DMS53 treated with DMSO at 0.1 percent for 48 hours (cell line): ENCODE data around the gene UBE2Q2.
"Not testable (repeated sequence)": the region's sequence is repeated elsewhere in the genome, so short reads cannot be mapped to it uniquely, and the experiment has no call there.

Experiments used
- DNase-seq: peaks from one replicate; lab custom pipeline; 2025; ENCODE audit not compliant: unreplicated experiment; lab: John Stamatoyannopoulos, UW

The UBE2Q2 gene

DNA sequence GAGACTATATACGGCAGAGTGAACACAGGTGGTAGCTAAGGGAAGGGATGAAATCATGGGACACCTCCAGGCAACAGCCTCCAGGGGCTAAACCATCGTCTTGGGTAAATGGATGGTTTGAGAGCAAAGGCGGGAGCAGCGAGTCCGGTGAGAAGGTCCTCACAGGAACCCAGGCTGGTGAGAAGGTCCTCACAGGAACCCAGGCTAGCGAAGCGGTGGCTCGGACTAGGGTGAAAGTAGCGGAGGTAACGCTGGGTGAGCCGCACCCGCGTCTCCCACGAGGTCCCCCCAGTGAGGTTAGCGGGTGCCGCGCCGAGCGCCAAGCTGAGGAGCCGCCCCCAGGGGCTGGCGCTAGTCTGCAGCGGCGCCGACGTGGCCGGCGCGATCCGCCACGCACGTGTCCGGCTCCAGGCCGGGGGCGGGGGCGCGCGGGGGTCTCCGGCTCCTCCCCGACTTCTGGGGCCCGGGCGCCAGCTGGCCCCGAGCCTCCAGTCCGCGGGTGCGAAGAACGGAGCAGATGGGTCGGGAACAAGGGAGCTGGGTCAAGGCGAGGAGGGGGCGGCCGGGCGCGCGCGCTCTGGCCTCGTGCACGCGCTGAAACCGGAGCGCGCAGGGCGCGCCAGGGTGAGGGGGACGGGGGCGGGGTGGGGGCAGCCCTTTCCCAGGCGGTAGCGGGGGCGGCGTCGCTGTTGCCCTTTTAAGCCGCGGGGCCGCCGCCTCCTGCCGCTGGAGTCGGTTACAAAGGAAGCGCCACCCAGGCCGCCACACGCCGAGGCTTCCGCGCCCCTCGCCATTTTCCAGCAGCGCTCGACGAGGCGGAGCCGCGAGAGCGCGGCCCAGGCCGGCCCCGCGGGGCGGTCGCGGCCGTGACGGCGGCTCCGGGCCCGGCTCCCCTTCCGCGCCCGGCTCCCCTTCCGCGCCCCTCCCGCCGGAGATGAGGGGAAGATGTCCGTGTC, at the start of gene UBE2Q2:
TSS of gene UBE2Q2 (plus strand) at position 726 of the 956 bp plus-strand sequence. CDS start at position 946, 220 bp downstream.
- DNase-seq, result peak; percentile 15

GRCh38 chr15:75796321-75796720, 46.9 kb upstream of the UBE2Q2 start:
- DNase-seq, result no peak

DNA sequence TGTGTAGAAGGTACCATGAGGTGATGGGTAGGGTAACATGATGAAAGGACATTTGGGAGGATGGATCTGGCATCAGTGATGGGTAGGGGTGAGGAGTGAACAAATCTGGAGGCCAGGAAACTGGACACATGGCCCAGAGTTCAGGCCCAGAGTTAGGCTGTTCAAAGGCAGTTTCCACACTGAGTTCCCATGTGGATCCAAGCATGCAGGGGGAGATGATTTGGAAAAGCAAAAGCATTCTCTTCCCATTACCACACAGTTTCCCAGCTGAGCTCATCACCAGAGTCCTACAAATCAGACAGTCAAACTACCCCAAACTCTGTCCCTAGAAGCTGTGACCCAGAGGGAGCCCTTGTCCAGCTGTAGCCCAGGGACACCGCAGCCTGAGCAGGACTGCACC, 46.1 kb upstream of the UBE2Q2 start:
- DNase-seq, result not testable (repeated sequence)

DNA sequence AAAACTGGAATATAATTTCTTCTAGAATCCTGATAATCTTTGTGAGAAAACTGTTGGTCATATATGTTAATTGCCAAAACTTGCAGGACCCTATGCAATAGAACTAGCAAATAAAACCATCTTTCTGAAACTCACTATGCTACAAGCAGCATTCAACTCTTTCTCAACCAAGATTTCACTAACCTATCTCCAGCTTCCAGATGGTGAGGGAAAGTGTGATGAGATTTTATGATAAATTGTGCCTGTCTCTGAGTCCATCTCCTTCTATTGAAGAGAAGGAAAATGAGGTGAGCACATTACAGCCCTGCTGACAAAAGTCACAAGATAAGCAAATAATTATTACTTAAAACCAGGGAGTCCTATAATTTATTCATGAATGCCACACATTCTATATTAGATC, 44.1 kb upstream of the UBE2Q2 start:
- no peak for DNase-seq

DNA sequence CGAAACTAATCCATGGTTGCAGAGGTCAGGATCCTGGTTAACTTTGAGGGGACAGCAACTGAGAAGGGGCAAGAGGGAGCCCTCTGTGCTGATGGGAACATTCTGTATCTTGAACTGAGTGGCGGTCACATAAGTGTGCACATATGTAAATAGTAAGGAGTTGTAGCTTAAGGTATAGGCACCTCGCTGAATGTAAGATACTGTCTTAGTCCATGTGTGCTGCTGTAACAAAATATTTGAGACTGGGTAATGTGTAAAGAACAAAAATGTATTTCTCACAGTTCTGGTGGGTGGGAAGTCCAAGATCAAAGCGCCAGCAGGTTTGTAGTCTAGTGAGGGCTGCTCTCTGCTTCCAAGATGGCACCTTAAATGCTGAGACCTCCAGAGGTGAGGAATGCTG, 42.8 kb upstream of the UBE2Q2 start:
- DNase-seq, result not testable (repeated sequence)

GRCh38 chr15:75801859-75802593, 41.2 kb upstream of the UBE2Q2 start:
- peak; percentile 38 for DNase-seq

- not testable (repeated sequence) for DNase-seq
Observed at GRCh38 chr15:75807486-75807885, 35.8 kb upstream of the UBE2Q2 start.

GRCh38 chr15:75808009-75808408, 35.2 kb upstream of the UBE2Q2 start:
- DNase-seq, result not testable (repeated sequence)

DNA sequence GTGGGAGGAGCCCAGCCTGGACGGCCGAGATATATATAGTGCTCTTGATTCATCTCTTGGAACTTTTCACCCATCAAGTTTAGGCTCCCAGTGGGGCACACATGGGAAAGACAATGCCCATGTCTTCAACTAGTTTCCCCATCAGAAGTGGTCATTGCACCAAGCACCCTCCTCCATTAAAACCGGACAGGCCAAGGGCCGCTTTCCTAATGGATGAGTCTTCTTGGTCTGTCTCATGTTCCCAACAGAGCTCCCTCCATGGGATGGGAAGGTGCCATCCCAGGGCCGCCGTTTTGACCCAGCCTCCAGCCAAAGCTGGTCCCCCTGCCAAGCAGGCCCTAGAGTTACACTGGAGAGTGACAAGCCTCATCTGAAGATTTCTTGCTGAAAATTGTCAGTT, 34.7 kb upstream of the UBE2Q2 start:
- DNase-seq, result no peak

DNA sequence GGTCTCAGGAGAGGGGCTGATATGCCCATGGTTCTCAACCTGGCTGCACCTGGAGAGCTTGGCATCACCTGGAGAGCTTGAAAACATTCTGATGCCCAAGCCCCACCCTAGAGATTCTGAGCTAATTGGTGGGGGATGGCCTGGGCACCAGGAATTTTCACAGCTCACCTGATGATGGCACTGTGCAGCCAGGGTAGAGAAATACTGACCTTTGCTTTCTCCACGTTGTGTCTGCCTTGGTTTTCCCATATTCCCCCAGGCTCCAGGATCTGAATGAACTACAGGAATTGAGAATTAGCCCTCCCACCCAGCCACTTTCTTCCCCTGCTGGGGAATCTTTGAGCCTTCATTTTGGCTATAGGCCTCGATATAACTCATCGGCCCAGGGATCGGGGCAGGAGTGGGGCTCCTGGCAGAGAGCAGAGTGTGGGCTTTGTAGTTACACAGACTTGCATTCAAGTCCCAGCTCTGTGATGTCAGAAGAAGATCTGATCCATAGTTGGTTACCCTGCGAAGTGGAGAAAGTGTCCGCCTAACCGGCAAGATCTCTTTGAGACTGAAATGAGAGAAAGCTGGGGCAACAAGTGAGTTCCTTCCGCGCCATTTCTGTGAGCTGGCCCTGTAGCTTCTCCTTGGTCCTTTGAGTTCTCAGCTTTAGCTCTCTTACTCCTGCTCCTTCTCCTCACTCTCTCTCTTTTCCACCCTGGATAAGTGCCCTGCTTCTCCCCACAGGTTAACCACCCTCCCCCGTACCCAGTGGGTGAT, 33.1 kb upstream of the UBE2Q2 start:
- DNase-seq, result peak; percentile 12

GRCh38 chr15:75810874-75811498, 32.3 kb upstream of the UBE2Q2 start:
- no peak for DNase-seq

DNA sequence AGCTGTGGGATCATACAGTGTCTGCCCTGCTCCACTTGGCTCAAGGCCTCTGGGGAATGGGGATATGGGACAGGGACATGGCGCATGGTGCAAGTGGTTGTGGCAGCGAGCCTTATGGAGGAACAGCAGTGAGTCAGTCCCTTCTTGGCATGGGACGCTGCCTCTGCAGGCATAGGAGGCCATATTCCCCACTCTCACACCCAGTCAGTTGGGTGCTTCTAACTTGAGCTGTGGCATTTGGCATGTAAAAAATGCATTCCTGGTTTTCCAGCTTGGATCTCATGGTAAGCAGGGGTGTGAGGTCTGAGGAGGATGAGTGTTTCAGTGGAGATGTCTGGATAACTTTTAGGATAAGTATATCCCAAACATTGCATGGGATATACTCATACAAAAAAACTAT, 31.6 kb upstream of the UBE2Q2 start:
- no peak for DNase-seq

- no peak for DNase-seq
Observed at GRCh38 chr15:75814794-75815193, 28.5 kb upstream of the UBE2Q2 start.

DNA sequence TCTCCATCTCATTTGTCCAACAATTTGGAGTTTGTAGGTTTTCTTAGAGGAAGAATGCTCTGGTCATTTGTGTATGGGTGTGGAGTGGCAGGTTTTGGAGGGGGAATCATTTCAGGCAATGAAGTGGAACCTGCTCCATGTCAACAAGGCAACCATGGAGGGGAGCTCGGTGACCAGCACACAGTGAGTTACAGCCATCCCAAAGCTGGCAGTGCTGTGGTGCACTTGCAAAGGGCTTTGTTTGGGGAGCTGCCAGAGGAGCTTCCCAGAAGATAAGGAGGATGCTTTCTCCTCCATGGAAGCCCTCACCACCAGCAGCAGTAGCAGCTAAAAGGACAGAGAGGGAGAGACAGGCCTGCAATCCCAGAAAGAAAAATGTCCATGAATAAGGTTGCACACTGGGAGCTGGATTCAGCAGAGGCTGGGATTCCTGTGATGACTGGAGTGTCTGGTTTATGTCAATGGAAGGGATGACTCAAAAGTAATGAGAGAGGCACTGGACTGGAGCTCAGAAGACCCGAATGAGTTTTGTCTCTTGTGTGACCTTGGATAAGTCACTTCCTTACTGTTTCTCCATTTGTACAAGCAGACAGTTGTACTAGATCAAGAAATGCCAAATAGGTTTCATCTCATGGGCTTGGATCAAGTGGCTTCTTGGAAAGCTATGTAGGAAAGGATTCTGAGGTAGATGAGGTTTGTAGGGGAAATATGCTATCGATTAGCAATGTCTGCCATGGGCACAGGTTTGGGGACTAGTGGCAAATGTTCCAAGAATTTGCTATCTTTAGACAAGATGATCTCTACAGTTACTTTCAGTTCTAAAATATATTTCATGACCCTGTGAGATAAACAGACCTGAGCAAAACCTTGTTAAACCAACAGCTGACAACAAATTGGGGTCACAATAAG, 27.2 kb upstream of the UBE2Q2 start:
- DNase-seq, result no peak

DNA sequence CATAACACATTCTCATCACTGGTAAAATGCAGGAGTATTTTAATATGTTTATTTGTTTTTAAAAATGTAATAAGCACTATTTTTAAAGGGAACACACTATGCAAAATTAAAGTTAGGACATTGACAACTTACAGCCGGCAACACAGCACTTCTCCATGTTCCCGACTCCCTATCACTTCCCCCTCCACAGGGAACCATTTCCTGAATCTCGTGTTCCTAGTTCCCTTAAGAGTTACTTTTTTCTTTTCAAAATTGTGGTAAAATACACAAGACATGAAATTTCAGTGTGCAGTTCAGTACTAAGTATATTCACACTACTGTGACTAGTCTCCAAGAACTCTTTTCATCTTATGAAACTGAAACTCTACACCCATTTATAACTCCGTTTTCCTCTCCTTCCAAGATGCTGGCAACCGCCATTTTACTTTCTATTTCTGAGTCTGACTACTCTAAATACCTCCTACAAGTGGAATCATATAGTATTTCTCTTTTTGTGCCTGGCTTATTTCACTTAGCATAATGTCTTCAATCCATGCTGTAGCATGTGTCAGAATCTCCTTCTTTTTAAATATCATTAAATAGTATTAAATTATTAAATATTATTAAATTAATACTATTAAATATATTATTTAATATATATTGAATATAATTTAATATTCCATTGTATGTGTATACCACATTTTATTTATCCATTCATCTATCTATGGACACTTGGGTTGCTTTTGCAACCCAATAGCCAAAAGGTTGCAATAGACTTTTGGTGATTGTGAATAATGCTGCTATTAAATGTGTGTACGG, 25.9 kb upstream of the UBE2Q2 start:
- no peak for DNase-seq

DNA sequence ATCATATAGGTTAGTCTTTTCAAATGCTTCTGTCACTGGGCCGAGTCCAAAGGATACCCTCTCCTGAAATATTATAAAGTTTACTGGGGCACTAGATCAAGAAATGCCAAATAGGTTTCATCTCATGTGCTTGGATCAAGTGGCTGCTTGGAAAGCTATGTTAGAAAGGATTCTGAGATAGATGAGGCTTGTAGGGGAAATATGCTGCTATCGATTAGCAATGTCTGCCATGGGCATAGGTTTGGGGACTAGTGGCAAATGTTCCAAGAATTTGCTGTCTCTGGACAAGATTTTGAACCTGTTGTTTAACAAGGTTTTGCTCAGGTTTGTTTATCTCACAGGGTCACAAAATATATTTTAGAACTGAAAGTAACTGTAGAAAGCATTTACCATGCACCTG, 23.0 kb upstream of the UBE2Q2 start:
- DNase-seq, result no peak

DNA sequence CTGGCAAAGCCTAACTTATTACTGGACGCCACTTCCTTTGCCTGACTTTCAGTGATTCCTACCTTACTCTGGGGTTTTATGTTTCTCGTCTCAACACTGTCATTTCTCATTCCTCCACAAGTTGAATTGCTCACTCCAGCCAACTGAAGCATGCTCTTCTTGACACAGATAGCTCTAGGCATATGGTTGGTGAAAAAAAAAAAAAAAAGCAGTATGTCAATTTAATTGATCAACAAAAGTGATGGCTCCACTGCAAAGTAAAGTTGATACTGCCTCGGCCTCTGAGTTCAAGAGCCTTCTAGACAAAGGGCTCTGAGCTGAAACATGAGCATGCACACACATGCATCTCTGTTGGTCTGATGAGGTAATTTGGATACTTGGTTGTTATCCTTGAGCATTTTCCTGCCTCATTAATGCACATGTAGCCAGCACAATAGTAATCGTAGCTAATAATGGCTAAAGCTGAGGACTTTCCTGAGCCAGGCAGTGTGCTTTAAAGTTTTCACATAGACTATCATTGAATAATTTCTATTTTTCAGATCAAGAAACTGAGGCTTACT, 21.4 kb upstream of the UBE2Q2 start:
- DNase-seq, result no peak

DNA sequence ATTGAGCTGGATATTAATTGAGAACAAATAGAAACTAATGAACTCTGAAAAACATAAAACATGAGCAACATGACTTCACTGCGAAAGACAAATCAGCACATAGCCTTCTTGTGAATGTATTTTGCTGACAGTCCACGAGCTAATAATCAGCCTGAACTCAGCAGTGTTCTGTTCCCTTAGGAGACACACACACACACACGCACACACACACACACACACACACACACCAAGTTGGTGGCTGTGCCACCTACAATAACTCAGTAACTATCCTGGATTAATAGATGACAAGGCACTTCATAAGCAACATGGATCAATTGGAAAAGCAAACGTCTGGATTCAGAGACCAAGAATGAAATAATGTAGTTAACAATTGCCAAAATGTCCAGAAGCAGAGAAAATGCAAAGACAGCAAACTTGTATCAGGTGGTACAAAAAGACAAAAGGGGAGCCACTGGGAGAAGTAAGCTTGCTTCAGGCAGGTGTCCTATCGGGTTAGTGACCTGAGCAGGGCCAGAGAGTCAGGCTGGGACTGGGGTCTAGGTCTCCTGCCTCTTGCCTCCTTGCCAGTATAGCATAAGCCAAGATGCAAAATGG, 20.5 kb upstream of the UBE2Q2 start:
- DNase-seq, result no peak
